H1 (cell line): ENCODE measurements around the gene ZNF500. TPM values are rescaled to one million over a fixed set of nuclear protein-coding genes. Genes with fewer than 3 reads are reported as not detected.

Source experiments
- CTCF ChIA-PET: fragments of 300-600 bp; sonication (Branson Sonifier 250); formaldehyde crosslinking; loops from one replicate; lab custom pipeline; 2021; ENCODE audit not compliant: partially characterized antibody; lab: Charles Lee
- POLR2A ChIA-PET: fragments of 300-600 bp; sonication (Branson Sonifier 250); formaldehyde crosslinking; loops from one replicate; lab custom pipeline; 2021; ENCODE audit warnings: inconsistent platforms; ENCODE audit not compliant: partially characterized antibody; lab: Charles Lee
- DNase-seq, 2 experiments: peaks; one replicate each; pipeline versions ENCODE4 v3.0.0 to v3.0.0-alpha.2; 2010 to 2022; ENCODE audit warnings: low spot score in 2 of 2, low read depth in 1 of 2, mixed read lengths in 1 of 2
- FAIRE-seq: peaks from 2 replicates; lab custom pipeline; 2011; peaks lifted over from hg19 to GRCh38; lab: Jason Lieb, UNC
- H2AFZ ChIP-seq: 2 replicates; pipeline ENCODE4 v1.8.1; 2012; ENCODE audit warnings: low read length, inconsistent platforms
- H2AK5ac ChIP-seq: 2 replicates; pipeline ENCODE4 v1.6.1; 2013; ENCODE audit warnings: low read depth, low read length
- H2BK120ac ChIP-seq: replicated peaks from 2 replicates; pipeline ENCODE3; 2013; ENCODE audit warnings: low read depth, low read length, inconsistent platforms
- H2BK12ac ChIP-seq: 2 replicates; pipeline ENCODE4 v1.6.1; 2013; ENCODE audit warnings: low read depth, low read length
- H2BK15ac ChIP-seq: 2 replicates; pipeline ENCODE4 v1.6.1; 2013; ENCODE audit warnings: low read length
- H2BK20ac ChIP-seq: 2 replicates; pipeline ENCODE4 v1.6.1; 2013; ENCODE audit warnings: low read length
- H2BK5ac ChIP-seq: 2 replicates; pipeline ENCODE4 v1.6.1; 2013; ENCODE audit warnings: low read depth, low read length
- H3K14ac ChIP-seq: 2 replicates; pipeline ENCODE4 v1.6.1; 2013; ENCODE audit warnings: inconsistent platforms; ENCODE audit not compliant: insufficient read length
- H3K18ac ChIP-seq: 2 replicates; pipeline ENCODE4 v1.6.1; 2013; ENCODE audit warnings: low read length; ENCODE audit errors: extremely low read depth
- H3K23ac ChIP-seq: 2 replicates; pipeline ENCODE4 v1.6.1; 2013; ENCODE audit warnings: inconsistent platforms; ENCODE audit not compliant: insufficient read length
- H3K23me2 ChIP-seq: 2 replicates; pipeline ENCODE4 v1.6.1; 2013; ENCODE audit warnings: low read depth, low read length
- H3K27ac ChIP-seq: 2 replicates; pipeline ENCODE4 v1.6.1; 2011; ENCODE audit warnings: low read depth, low read length, inconsistent platforms
- H3K27me3 ChIP-seq, 4 experiments: replicated peaks in 1 of 4; 1 replicate in 1 of 4; 2 replicates in 3 of 4; pipeline versions ENCODE4 v1.6.1 to v1.8.1; 2011 to 2013; ENCODE audit warnings: low read length in 3 of 4, mild to moderate bottlenecking in 3 of 4, inconsistent platforms in 2 of 4, mixed read lengths in 2 of 4, moderate library complexity in 1 of 4; ENCODE audit not compliant: control insufficient read depth in 3 of 4, insufficient read depth in 3 of 4; ENCODE audit errors: extremely low read depth in 1 of 4
- H3K36me3 ChIP-seq, 4 experiments: 2 replicates each; pipeline versions ENCODE4 v1.6.1 to v1.8.1; 2011 to 2013; ENCODE audit warnings: mild to moderate bottlenecking in 4 of 4, low read length in 3 of 4, moderate library complexity in 2 of 4, control low read depth in 1 of 4, inconsistent platforms in 1 of 4; ENCODE audit not compliant: insufficient read depth in 4 of 4, control insufficient read depth in 2 of 4
- H3K4ac ChIP-seq: replicated peaks from 2 replicates; pipeline ENCODE3; 2013; ENCODE audit warnings: low read length, low read depth, mixed read lengths, inconsistent platforms; ENCODE audit not compliant: insufficient read length
- H3K4me1 ChIP-seq, 4 experiments: replicated peaks in 1 of 4; 1 replicate in 1 of 4; 2 replicates in 3 of 4; pipeline versions ENCODE4 v1.6.1 to v1.8.1; 2011 to 2013; ENCODE audit warnings: low read length in 3 of 4, inconsistent platforms in 2 of 4, mixed read lengths in 1 of 4; ENCODE audit not compliant: insufficient read depth in 4 of 4, control insufficient read depth in 3 of 4
- H3K4me2 ChIP-seq, 2 experiments: 2 replicates each; pipeline versions ENCODE4 v1.6.1 to v1.8.1; 2011 to 2013; ENCODE audit warnings: low read depth in 2 of 2, low read length in 2 of 2, control low read depth in 1 of 2, inconsistent platforms in 1 of 2, mild to moderate bottlenecking in 1 of 2; ENCODE audit not compliant: insufficient read depth in 1 of 2
- H3K4me3 ChIP-seq, 4 experiments: fragments of 200-600, 300-600 bp in 1 of 4; sonication (generic), shearing (Covaris generic), sonication (Bioruptor Twin) in 1 of 4; 2 replicates each; pipeline versions ENCODE4 v1.5.1 to v1.8.1; 2011 to 2016; ENCODE audit warnings: low read length in 4 of 4, low read depth in 3 of 4, control low read depth in 2 of 4, inconsistent platforms in 2 of 4, mild to moderate bottlenecking in 2 of 4, mixed read lengths in 1 of 4, moderate library complexity in 1 of 4; ENCODE audit not compliant: insufficient read depth in 2 of 4; ENCODE audit errors: extremely low read depth in 1 of 4
- H3K56ac ChIP-seq: replicated peaks from 2 replicates; pipeline ENCODE3; 2013; ENCODE audit warnings: low read depth, mild to moderate bottlenecking, mixed read lengths, low read length, inconsistent platforms; ENCODE audit not compliant: insufficient read length
- H3K79me1 ChIP-seq: 2 replicates; pipeline ENCODE4 v1.6.1; 2013; ENCODE audit warnings: low read depth, low read length, control low read depth
- H3K79me2 ChIP-seq, 2 experiments: 2 replicates each; pipeline versions ENCODE4 v1.6.1 to v1.8.1; 2012 to 2013; ENCODE audit warnings: low read length in 2 of 2, mild to moderate bottlenecking in 2 of 2, inconsistent platforms in 1 of 2; ENCODE audit not compliant: insufficient read depth in 2 of 2, control insufficient read depth in 1 of 2
- H3K9ac ChIP-seq, 4 experiments: replicated peaks in 1 of 4; 1 replicate in 1 of 4; 2 replicates in 3 of 4; pipeline versions ENCODE4 v1.6.1 to v1.8.1; 2011 to 2013; ENCODE audit warnings: low read depth in 3 of 4, low read length in 3 of 4, control low read depth in 2 of 4, mild to moderate bottlenecking in 2 of 4, moderate library complexity in 2 of 4, inconsistent platforms in 1 of 4; ENCODE audit errors: extremely low read depth in 1 of 4
- H3K9me3 ChIP-seq, 2 experiments: 2 replicates each; pipeline versions ENCODE4 v1.6.1 to v1.8.1; 2012 to 2013; ENCODE audit warnings: mild to moderate bottlenecking in 2 of 2, moderate library complexity in 2 of 2, control low read depth in 1 of 2, inconsistent platforms in 1 of 2, low read depth in 1 of 2, low read length in 1 of 2, mixed read lengths in 1 of 2; ENCODE audit not compliant: insufficient read depth in 2 of 2
- H4K20me1 ChIP-seq, 2 experiments: replicated peaks in 1 of 2; 2 replicates each; pipeline versions ENCODE3 to v1.8.1; 2011 to 2013; ENCODE audit warnings: inconsistent platforms in 2 of 2, low read length in 2 of 2, mild to moderate bottlenecking in 1 of 2; ENCODE audit not compliant: insufficient read depth in 2 of 2, control insufficient read depth in 1 of 2
- H4K5ac ChIP-seq: 2 replicates; pipeline ENCODE4 v1.6.1; 2013; ENCODE audit warnings: low read length, low read depth, mixed read lengths, inconsistent platforms; ENCODE audit not compliant: insufficient read length
- H4K8ac ChIP-seq: 2 replicates; pipeline ENCODE4 v1.8.0; 2013; ENCODE audit warnings: mild to moderate bottlenecking, moderate library complexity, low read length, inconsistent platforms; ENCODE audit not compliant: insufficient read depth; ENCODE audit errors: extremely low read depth
- H4K91ac ChIP-seq: replicated peaks from 2 replicates; pipeline ENCODE3; 2013; ENCODE audit warnings: low read length, mixed read lengths, inconsistent platforms; ENCODE audit not compliant: insufficient read length
- CEBPB ChIP-seq: IDR thresholded peaks from 2 replicates; pipeline ENCODE4 v1.6.1; 2012; ENCODE audit warnings: low read depth, low read length
- CTBP2 ChIP-seq: IDR thresholded peaks from 2 replicates; pipeline ENCODE4 v1.7.0; 2011; ENCODE audit warnings: borderline replicate concordance, mild to moderate bottlenecking, moderate library complexity, mixed read lengths, low read length; ENCODE audit not compliant: insufficient read depth, insufficient read length
- KDM4A ChIP-seq: IDR thresholded peaks from one replicate; pipeline ENCODE4 v1.7.1; 2012; ENCODE audit warnings: low read depth, mild to moderate bottlenecking, moderate library complexity, low read length, inconsistent platforms; ENCODE audit not compliant: severe bottlenecking
- NRF1 ChIP-seq: IDR thresholded peaks from 2 replicates; pipeline ENCODE4 v1.6.1; 2011; ENCODE audit warnings: mild to moderate bottlenecking, low read depth, low read length, improper control_type of control experiment
- RFX5 ChIP-seq: IDR thresholded peaks from 2 replicates; pipeline ENCODE4 v1.6.1; 2011; ENCODE audit warnings: low read depth, low read length, improper control_type of control experiment, borderline replicate concordance
- RXRA ChIP-seq: IDR thresholded peaks from 2 replicates; pipeline ENCODE4 v1.6.1; 2011; ENCODE audit warnings: low read depth, mild to moderate bottlenecking, low read length, moderate library complexity; ENCODE audit not compliant: insufficient read depth
- SIRT6 ChIP-seq: IDR thresholded peaks from one replicate; pipeline ENCODE4 v1.7.1; 2012; ENCODE audit warnings: low read length, inconsistent platforms
- WGBS, 2 experiments: shearing (Covaris generic) in 1 of 2; methylation state at CpG; one replicate each; pipeline versions ENCODE4 v1.1.6 to v1.1.7; 2013 to 2015; ENCODE audit warnings: low lambda C conversion rate in 2 of 2, mixed read lengths in 2 of 2, inconsistent platforms in 1 of 2, low coverage in 1 of 2, missing lambda C conversion rate in 1 of 2; ENCODE audit not compliant: insufficient replicate concordance in 2 of 2, insufficient coverage in 1 of 2, insufficient read length in 1 of 2; ENCODE audit errors: extremely low coverage in 1 of 2, missing lambda C conversion rate in 1 of 2; 5-methylcytosine and 5-hydroxymethylcytosine counted together
- polyA plus RNA-seq, 7 experiments: library from polyadenylated mRNA; depleted of rRNA in 3 of 7; stranded (reverse) in 5 of 7; unstranded in 2 of 7; fragments of >200 nt in 5 of 7; fragments of 200-250 nt in 2 of 7; gene quantifications; 1 replicate in 5 of 7; 2 replicates in 1 of 7; 4 replicates in 1 of 7; pipeline versions ENCODE4 v1.2.1 to v1.2.3, GENCODE V29; 2011 to 2013; ENCODE audit warnings: missing spikeins in 2 of 7, mixed read lengths in 2 of 7
- total RNA-seq: library from RNA; stranded (reverse); fragmentation: NEBNext Ultra II Directional; extraction: Animal tissue kit (Norgen Biotek cat#: 25700); gene quantifications from 2 replicates; pipeline ENCODE4 v1.2.1, GENCODE V29; 2021
- TF ChIP-seq, protein P1 (sequence below): IDR thresholded peaks from 2 replicates; pipeline ENCODE4 v1.6.1; 2012; ENCODE audit warnings: low read length, inconsistent platforms
- TF ChIP-seq, protein P2 (sequence below): IDR thresholded peaks from 2 replicates; pipeline ENCODE4 v1.6.1; 2011; ENCODE audit warnings: low read length, improper control_type of control experiment

The ZNF500 gene
- total and polyA plus RNA-seq, 2 of the 8 experiments (the other 6 are each of a cell fraction or from before 2014, with no cell fraction given): 10.3 to 10.4 TPM

DNA sequence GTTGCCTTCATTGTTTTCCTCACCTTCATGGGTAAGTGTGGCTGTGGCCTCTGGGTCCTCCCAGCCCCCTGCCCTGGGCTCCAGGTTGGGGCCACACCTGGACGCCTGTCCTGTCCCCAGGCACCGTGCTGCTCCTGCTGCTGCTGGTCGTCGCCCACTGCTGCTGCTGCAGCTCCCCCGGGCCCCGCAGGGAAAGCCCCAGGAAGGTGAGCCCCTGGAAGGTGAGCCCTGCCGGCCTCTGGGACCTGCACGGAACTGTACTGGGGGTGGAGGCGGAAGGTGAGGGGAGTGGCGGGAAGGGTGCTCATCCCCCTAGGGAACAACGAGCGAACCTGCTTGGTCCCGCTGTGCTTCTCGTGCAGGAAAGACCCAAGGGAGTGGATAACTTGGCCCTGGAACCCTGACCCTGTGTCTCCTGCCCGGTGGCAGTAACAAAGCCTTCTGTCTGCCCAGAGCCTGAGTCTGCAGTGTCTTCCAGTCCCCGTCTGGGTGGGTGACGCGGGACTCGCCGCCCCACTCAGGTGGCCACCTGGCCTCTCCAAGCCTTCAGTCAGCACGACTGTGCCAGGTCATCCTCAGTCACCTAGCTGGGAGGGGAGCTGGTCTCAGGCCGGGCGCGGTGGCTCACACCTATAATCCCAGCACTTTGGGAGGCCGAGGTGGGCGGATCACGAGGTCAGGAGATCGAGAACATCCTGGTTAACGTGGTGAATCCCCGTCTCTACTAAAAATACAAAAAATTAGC, 29.0 kb upstream of the ZNF500 start:
- Histone ChIP-seq H3K4ac (no peak overlapping the region), H3K14ac (no peak overlapping the region), H2BK12ac (no peak overlapping the region), H3K27ac (no peak overlapping the region), H3K23me2 (no peaks in the 10 kb centered on the region), H3K79me1 (no peaks in the 10 kb centered on the region), H3K9ac (no peak overlapping the region), H3K23ac (no peak overlapping the region), H4K91ac (no peak overlapping the region), H3K79me2 (no peaks in the 10 kb centered on the region), H3K18ac (no peak overlapping the region), H2BK5ac (no peak overlapping the region), H2AFZ (no peak overlapping the region), H2BK120ac (no peak overlapping the region), H3K4me2 (no peak overlapping the region), H3K4me1 (peaks cover 0 to 5% (median 2%) of the 10 kb centered on the region in 4 experiments; a peak in 4 of 7 replicates), H3K9me3 (no peaks in the 10 kb centered on the region), H3K27me3 (no peaks in the 10 kb centered on the region), H3K36me3 (peaks cover 0 to 2% (median 0%) of the 10 kb centered on the region in 4 experiments; a peak in 3 of 8 replicates), H4K8ac (no peak overlapping the region), H4K20me1 (peaks cover 0 to 4% of the 10 kb centered on the region in 2 experiments), H4K5ac (no peak overlapping the region), H2AK5ac (no peak overlapping the region), H3K56ac (no peak overlapping the region), H2BK15ac (no peak overlapping the region), H2BK20ac (no peak overlapping the region), H3K4me3 (no peak overlapping the region)
- POLR2A ChIA-PET: interaction anchor here (0.7 to 1.2 kb wide), 2 partner anchors 11 to 49 kb away, joined by 4 read pairs; no protein-coding TSS in a partner anchor
- DNase-seq (no peak), FAIRE-seq (no peak)
- WGBS, 2 experiments: 93% methylated on average over 25 of the region's 30 CpGs; no CpG with 5 or more reads in 1 of the 2 experiments
- CTCF ChIA-PET: interaction anchor here (0.7 kb wide), 1 partner anchor 79 kb away, joined by 3 read pairs; no protein-coding TSS in a partner anchor
- TF ChIP-seq RXRA (no peak), NRF1 (no peak), RFX5 (no peak), KDM4A (no peak), CTBP2 (no peak), SIRT6 (no peak), CEBPB (no peak)
- TF ChIP-seq, protein P1, sequence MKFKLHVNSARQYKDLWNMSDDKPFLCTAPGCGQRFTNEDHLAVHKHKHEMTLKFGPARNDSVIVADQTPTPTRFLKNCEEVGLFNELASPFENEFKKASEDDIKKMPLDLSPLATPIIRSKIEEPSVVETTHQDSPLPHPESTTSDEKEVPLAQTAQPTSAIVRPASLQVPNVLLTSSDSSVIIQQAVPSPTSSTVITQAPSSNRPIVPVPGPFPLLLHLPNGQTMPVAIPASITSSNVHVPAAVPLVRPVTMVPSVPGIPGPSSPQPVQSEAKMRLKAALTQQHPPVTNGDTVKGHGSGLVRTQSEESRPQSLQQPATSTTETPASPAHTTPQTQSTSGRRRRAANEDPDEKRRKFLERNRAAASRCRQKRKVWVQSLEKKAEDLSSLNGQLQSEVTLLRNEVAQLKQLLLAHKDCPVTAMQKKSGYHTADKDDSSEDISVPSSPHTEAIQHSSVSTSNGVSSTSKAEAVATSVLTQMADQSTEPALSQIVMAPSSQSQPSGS: no peak
- TF ChIP-seq, protein P2, sequence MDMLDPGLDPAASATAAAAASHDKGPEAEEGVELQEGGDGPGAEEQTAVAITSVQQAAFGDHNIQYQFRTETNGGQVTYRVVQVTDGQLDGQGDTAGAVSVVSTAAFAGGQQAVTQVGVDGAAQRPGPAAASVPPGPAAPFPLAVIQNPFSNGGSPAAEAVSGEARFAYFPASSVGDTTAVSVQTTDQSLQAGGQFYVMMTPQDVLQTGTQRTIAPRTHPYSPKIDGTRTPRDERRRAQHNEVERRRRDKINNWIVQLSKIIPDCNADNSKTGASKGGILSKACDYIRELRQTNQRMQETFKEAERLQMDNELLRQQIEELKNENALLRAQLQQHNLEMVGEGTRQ: no peak
